GM18508 (cell line): Measurements from ENCODE around the gene SMIM9.
"Not testable (repeated sequence)": the region's sequence is repeated elsewhere in the genome, so short reads cannot be mapped to it uniquely, and the experiment has no call there.

Experiments used
- ATAC-seq: cut with Tn5 transposase; IDR thresholded peaks from one replicate; pipeline ENCODE4 v1.9.1; 2021; ENCODE audit warnings: moderate number of reproducible peaks; ENCODE audit not compliant: insufficient read depth, unreplicated experiment

Gene SMIM9

DNA sequence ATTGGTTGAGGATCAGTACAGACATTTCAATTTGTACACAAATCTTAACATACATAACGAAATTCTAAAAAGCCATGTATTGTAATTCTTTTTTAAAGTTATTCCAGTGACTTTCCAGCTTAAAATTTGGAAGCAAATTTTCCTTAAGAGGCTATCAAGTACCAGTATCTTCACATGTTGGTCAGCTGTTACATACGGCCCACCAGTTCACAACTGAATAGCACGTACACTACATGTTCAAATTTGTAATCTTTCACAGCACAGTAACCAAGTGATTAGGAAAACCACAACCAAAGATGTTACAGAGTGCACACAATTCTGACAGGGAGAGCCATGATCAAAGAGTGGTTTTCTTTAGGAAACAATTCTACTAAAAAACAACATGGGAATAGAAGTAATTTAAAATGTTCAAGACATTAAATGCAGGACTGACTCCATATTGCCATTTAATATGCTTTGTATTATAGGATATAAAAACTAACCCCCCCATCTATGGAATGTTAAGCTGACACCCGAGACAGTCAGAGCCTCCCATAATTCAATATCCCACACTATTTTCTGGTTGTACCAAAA lies 18.1 kb downstream of the SMIM9 start:
- not testable (repeated sequence) for ATAC-seq

DNA sequence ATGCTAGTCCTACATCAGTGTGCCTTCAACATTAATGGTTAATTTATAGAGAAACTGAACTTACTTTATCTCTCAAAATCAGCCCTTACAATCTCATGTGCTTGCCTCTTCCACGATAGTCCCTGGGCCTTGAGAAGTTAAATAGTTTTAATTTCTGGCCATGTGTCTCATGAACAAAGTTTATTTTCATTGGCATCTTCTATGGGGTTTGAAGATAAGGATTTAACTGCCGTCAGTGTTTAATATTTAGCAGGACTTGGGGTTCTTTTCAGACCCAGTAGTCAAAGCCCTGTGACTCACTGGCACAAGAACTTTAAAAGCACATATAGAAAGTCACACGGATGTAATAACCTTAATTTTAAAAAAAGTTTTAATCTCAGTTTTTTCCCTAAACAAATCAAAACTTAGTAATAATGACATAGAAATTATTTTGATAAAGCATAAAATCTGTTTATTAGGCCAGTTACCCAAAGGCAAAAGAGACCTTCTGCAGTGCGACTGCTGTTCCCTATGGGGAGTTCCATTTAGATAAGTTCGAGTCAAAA lies 19.1 kb downstream of the SMIM9 start:
- ATAC-seq = no peak

DNA sequence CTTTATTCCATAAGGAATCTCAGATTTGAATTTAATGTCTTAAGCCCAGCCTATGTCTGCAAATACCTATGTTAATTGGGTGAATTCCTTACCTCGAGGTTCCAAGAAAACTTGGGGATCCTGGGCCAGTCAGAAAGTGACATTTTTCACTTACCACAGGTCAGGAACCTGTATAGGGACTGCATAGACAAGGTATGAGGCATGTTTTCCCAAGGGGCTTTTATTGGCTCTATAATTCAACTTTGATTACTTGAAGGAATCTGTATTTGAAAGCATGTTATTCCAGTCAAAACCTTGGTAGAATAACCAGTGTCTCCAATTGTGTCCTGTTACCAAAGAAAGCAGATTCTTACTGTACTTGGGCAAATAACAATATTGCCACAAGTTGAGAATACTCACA lies 20.7 kb downstream of the SMIM9 start:
- no peak for ATAC-seq

DNA sequence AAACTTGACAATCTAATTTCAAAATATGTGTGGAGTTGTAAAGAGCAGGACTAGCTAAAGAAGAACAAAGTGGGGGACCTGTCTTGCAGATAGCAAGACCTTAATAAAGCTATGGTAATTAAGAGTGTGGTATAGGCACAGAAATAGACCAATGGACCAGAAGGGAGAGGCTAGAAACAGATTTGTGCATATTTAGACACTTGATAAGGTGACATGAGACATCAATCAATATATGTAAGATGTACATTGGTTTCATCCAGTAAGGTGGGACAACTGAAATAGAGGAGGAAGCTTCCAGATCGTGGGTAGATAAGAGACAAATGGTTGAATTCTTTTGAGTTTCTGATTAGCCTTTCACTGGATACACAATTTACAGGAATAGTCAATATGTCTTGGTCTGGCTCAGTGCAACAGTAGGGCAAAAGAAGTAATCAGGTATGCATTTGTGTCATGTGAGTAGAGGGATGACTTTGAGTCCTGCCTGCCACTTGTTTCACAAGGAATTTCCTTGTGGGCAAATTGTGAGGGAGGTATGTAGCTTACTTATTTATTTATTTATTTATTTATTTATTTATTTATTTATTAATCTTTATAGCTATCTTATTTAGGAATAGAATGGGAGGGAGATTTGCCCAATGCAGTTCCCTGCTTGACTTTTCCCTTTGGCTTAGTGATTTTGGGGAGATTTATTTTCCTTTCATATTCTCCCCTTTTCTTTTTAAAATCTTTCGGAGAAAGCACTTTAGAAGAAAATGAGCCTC lies 21.9 kb downstream of the SMIM9 start:
- no peak for ATAC-seq

DNA sequence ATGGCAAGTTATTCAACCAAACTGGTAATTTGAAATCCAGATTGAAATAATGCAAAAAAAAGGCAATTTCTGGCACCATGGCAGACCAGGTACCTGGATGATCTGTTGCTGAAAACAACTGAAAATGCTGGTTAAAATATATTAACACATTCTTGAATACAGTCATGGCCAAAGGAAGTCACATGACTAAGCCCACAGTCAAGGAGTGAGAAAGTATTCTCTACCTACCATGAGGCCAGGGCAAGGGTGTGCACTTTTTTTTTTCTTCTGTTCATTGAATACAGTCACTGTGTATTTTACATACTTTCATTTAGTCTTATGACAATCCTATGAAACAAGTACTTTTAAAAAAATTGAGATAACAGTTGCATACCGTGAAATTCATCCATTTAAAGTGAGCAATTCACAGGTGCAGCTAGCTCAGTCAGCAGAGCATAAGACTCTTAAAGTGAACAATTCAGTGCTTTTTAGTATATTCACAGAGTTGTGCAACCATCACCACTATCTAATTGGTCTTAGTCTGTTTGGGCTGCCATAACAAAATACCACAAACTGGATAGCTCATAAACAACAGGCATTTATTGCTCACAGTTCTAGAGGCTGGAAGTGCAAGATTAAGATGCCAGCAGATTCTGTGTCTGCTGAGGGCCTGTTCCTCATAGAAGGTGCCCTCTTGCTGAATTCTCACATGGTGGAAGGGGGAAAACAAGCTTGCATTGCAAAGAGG lies 24.4 kb downstream of the SMIM9 start:
- ATAC-seq = no peak

DNA sequence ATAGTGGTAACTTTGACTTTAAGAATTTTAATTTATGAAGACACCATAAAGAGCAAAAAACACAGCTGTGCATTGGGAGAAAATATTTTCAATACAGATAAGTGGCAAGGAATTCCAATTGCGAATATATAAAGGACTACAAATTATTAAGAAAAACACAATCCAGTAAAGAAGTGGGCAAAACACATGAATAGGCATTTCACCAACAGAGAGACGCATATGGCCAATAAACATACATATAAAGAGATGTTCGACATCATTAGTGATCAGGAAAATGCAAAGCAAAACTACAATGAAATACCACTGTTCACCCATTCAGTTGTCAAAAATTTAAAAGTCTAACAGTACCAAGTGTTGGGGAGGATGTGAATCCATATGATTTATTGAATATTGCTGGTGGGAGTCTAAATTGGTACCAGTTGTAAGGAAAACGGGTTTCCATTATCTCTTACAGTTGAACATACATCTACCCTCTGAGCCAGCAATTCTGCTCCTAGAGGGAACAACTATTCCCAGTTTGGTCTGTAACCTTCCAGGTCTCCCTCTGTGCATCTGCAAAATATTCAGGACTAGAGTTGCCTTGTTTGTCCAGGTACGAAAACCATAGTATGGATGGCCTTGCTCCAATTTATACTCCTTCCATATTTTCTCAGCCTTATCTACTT lies 27.5 kb downstream of the SMIM9 start:
- no peak for ATAC-seq

DNA sequence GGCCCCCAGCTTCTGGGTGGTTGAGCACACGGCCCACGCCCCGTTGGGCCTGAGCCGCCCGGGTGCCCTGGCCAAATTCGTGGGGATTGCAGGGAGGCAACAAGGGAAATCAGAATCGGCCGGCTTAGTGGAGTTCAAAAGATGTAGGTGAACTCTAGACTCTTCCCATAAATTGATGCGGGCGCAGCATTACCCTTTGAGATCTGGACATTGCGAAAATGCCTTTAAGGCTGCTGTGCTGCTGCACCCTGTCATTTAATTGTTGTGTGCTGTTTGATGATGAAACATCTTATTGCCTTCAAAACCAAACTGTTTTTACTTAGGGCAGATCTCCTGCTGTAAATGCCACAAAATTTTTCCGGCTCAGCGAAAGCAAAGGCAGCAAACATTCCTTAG lies 28.8 kb downstream of the SMIM9 start:
- ATAC-seq = no peak

DNA sequence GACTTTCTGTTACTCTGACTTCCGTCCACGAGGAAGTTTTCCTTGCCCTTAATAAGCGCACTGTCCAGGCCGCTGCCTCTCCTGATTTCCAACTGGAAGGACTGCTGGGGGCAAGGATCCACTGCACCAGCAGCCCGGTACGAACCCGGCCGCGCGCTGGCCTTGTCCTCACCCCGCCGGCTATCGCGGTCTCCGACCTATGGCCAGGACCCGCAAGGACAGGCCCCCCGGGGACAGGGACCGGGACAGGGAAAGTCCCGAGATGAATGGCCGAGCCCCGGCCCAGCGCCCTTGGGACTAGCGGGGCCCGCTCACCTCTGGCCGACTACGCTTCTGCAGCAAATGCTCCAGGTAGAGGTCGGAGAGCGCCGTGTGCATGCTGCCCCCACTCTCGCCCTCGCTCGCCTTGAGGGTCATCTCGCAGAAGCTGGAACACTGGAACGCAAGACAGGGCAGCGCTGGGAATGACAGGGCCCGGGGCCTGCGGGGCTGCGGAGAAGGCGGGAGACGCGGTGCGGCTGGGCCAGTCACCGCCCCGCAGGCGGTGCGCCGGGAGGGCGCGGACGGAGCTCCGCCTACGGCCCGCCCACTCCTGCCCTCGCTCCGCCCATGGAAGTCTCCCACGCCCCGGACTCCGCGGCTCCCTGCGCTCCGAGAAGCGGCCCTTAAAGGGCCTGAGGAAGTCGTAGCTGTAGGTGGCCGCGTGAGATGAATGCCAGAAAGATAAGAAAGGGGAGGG lies 29.3 kb downstream of the SMIM9 start, which contains the start of gene MPP1:
Gene MPP1 (minus strand): TSS at position 529 of the 739 bp plus-strand sequence. CDS start 112 bp downstream, at position 417.
- no peak for ATAC-seq

DNA sequence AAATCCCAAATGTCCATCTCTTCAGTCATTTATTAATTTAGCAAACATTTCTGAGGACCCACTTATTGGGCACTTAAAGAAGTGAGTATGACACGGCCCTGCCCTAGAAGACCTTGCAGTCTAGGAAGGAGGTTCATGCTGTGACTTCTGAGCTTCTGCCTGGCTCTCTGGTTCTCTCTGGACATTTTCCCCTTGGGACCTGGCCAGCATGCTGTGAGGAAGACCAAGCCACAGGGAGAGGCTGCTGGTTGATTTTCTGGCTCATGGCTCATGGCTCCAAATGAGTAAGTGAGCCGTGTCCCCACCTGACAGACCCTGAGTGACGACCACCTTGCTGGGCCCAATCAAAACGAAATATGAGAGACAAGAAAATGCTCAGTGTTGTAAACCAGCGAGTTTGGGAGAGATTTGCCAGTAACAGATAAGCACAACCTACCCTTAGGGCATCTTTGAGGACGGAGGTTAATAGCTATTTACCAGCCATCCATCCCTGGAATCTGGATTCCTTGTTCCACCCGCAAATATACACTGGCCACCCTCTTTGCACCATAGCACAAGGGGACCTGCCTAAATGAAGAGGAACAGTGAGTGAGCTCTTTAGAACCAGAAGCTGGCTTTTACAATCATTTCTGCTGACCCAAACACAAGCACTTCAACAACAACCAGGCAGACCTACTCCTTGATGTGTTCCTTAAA lies 30.1 kb downstream of the SMIM9 start:
- ATAC-seq = no peak

DNA sequence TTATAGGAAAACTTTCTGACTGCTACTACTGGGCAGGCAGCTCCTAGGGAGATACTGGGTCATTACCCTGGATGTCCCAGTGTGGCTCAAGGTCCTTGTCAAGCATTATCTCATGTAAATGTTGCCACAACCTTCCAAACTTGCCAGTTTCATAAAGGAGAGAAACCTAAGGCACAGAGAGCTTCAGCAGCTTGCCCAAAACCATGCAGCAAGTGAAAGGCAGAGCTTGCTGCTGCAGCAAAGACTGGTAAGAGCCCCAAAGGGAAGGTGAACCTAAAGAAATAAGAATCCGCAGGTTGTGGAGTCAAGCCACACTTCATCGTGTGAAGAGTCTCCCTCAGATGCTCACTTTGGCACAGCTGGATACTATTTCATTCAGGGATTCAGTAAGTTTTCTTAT lies 31.5 kb downstream of the SMIM9 start:
- ATAC-seq = no peak

DNA sequence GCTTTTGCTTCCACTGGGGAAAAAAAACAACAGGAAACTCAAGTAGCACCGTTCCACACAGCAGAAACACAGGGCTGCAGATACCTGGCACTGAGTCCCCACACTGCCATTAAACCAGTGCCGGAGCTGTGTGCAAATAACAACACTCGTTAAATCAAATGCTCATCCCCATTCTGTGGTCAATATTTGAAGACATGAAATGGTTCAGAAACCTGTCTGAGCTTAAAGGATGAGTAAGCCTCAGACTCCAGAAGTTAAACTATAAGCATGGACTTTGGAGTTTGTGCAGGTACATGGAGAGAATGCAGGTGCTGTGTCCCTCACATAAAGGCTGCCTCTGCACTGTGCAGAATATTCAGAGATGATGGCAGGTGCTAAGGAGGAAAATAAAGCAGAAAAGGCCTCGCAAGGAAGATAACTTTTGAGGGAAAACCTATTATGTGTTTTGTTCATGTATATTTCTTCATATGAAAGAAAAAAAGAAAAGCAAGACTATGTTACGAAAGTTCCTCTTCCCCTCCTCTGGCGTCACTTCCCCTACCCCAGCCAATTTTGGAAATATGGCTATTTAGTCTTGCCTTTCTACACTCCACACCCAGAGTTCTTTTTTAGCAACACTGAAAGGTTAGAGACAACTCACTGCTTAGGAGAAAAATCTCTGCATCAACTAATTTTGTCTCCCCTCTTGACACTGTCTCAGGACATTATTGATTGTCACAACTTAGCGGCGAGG lies 33.8 kb downstream of the SMIM9 start:
- ATAC-seq = no peak

DNA sequence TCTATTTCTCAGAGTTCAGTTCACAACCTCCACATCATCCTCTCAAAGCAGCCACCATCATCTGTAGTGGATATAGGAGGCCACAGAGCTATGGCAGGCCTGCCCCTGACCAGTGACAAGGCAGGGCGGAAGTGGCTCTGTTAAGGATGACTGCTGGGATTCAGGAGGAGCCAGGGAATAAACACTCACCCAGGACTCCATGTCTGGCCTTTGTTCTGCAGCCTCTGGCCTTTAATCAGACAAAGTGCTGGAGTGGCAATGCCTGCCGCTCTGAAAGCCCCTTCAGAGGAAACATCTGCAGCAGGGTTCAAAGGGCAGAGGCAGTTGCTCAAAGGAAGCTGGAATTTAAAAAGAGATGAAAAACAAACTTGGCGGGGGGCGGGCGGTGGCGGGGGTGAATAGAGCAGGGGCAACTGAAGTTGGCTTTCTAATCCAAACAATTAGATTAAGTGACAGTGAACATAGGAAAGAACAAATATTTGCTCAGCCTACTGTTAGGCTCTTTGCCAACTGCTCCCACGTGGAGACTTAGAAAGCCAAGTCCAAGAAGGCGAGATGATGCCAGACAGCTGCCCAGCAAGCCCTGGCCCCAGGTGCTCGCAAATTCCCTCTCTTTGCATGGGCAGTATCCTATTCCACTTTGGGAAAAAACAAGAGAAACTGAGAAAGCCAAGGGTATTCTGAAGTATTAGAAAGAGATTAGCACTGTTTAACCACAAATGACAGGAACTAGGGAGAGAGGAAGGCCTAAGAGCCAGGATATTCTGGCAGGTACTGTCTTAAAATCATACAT lies 34.7 kb downstream of the SMIM9 start:
- ATAC-seq = no peak

DNA sequence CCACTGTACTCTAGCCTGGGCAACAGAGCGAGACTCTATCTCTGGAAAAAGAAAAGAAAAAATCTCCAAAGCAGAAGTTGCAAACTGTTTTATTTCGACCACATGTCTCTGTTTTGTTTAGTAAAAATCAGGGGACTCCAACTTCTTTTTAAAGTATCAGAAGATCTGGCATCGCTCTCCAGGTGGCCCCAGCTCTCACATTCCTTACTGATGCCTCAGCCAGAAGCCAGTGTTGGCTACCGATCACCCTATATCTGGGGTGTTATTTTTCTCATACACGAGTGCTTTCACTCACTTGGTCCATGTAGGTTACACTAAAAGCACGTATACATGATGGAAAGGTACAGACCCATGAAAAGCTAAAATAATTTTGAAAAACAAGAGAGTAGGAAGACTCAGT lies 37.5 kb downstream of the SMIM9 start:
- no peak for ATAC-seq

DNA sequence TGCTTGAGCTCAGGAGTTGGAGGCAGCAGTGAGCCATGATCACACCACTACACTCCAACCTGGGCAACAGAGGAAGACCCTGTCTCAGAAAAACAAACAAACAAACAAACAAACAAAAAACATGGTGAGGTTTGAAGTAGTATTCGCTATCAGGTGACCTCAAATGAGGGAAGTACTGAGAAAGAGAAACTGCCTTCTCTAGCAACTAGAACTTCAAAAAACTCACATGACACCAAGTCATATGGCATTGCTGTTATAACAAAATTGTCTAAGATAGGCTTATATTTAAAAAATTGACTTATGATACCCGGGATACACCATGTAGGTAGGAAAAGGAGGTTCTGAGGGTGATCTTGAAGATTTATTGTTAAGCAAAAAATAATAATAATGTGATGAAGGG lies 39.4 kb downstream of the SMIM9 start:
- ATAC-seq = no peak

DNA sequence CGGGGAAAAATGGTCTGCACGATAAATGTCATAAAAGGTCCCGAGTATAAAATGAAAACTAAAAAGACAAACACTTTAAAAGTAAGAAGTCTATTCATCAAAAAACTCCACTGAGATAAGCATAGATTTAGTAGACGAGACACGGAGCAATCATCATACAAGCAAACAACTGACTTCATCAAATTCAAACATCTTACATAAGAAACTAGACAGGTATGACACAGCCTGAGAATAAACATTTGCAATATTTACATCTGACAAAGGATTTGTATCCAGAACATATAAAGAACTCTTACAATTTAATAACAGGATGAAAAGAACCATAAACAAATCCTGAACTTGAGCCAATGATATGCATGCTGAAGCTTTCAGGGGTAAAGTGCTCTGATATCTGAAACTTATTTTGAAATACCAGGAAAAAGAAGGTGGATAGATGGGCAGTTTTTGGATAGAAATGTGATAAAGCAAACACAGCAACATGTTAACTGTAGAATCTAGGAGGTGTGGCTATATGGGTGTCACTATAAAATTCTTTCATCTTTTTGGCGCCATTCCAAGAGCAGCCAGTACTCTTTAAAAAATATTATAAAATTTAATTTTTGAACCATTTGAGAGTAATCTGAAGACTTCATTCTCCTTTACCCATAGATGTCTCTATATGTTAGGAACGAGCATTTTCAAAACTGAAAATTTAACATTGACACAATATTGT lies 41.2 kb downstream of the SMIM9 start:
- ATAC-seq = no peak

DNA sequence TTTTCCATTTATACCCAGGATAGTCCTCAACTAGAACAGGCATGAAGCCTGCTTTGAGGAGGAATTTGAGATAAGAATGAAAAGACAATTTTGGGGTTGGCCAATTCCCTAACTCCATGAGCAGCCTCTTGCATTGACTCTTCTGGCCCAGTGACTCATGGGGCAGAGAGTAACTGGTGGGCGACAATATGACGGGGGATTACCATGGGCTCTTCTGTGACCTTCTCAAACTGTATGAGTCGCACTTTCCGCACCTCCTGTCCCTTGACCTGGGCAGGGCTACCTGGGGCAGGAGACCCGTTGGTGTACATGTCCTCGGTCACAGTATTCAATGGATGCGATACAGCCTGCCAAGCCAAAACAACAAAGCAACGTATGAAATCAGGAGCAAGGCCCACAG lies 42.5 kb downstream of the SMIM9 start:
- ATAC-seq = no peak

DNA sequence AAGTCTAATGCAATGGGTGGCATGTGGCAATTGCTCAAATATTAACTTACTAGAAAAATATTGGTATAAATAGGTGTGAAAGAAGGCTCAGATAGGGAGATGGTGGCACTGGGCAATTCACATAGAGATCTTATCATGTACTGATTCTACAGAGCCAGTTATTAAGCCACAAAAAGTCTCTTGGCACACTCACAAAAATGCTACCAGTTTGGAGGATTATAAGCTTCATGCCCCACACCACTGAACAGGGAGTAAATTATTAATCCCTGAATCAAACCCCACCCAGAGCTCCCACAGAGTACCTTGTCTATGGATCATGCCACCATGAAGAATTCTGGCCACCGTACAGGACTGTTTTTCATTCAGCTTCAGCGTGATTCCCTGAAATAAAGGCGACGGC lies 43.0 kb downstream of the SMIM9 start:
- no peak for ATAC-seq
